H9 (cell line): Measurements from ENCODE around the gene WWC2. TPM values are rescaled to one million over a fixed set of nuclear protein-coding genes. Genes with fewer than 3 reads are reported as not detected.

Experiments
- DNase-seq: peaks from one replicate; pipeline ENCODE4 v3.0.0-alpha.2; 2017
- H2AFZ ChIP-seq: one replicate; pipeline ENCODE4 v1.6.1; 2013; ENCODE audit warnings: mild to moderate bottlenecking, low read length, control low read depth, moderate library complexity
- H2AK5ac ChIP-seq: 2 replicates; pipeline ENCODE4 v1.6.1; 2013; ENCODE audit warnings: low read length, control low read depth, mixed read lengths; ENCODE audit not compliant: insufficient read length
- H2BK120ac ChIP-seq: one replicate; pipeline ENCODE4 v1.6.1; 2013; ENCODE audit warnings: low read depth, mild to moderate bottlenecking, low read length, control low read depth, inconsistent platforms; ENCODE audit not compliant: poor library complexity, severe bottlenecking
- H2BK12ac ChIP-seq: 2 replicates; pipeline ENCODE4 v1.6.1; 2013; ENCODE audit warnings: low read length, control low read depth, mixed read lengths, low read depth; ENCODE audit not compliant: insufficient read length
- H2BK15ac ChIP-seq: 2 replicates; pipeline ENCODE4 v1.6.1; 2013; ENCODE audit warnings: low read depth, low read length, control low read depth
- H2BK20ac ChIP-seq: one replicate; pipeline ENCODE4 v1.6.1; 2013; ENCODE audit warnings: low read depth, mild to moderate bottlenecking, low read length, control low read depth, inconsistent platforms; ENCODE audit not compliant: poor library complexity, severe bottlenecking
- H2BK5ac ChIP-seq: 2 replicates; pipeline ENCODE4 v1.6.1; 2013; ENCODE audit warnings: low read length, control low read depth, mixed read lengths; ENCODE audit not compliant: insufficient read length
- H3K14ac ChIP-seq: 2 replicates; pipeline ENCODE4 v1.6.1; 2013; ENCODE audit warnings: low read length, control low read depth; ENCODE audit not compliant: insufficient read depth
- H3K18ac ChIP-seq: 2 replicates; pipeline ENCODE4 v1.6.1; 2013; ENCODE audit warnings: low read depth, mild to moderate bottlenecking, mixed read lengths, low read length, control low read depth; ENCODE audit not compliant: insufficient read length
- H3K23ac ChIP-seq: 2 replicates; pipeline ENCODE4 v1.6.1; 2013; ENCODE audit warnings: low read length, control low read depth, mixed read lengths, low read depth; ENCODE audit not compliant: insufficient read length
- H3K23me2 ChIP-seq: 2 replicates; pipeline ENCODE4 v1.6.1; 2013; ENCODE audit warnings: low read depth, mild to moderate bottlenecking, mixed read lengths, low read length, control low read depth; ENCODE audit not compliant: insufficient read length, poor library complexity, severe bottlenecking
- H3K27ac ChIP-seq: 2 replicates; pipeline ENCODE4 v1.5.1; 2013; ENCODE audit warnings: low read length, control low read depth, mixed read lengths, low read depth; ENCODE audit not compliant: insufficient read length
- H3K27me3 ChIP-seq: 2 replicates; pipeline ENCODE4 v1.6.1; 2013; ENCODE audit warnings: low read length, control low read depth, inconsistent platforms; ENCODE audit not compliant: insufficient read depth
- H3K4ac ChIP-seq: 2 replicates; pipeline ENCODE4 v1.6.1; 2013; ENCODE audit warnings: low read depth, mild to moderate bottlenecking, control low read depth, inconsistent platforms, low read length, moderate library complexity
- H3K4me1 ChIP-seq: 2 replicates; pipeline ENCODE4 v1.6.1; 2013; ENCODE audit warnings: low read length, control low read depth, inconsistent platforms; ENCODE audit not compliant: insufficient read depth
- H3K4me2 ChIP-seq: 2 replicates; pipeline ENCODE4 v1.6.1; 2013; ENCODE audit warnings: low read length, control low read depth, mixed read lengths; ENCODE audit not compliant: insufficient read length, insufficient read depth
- H3K56ac ChIP-seq: 2 replicates; pipeline ENCODE4 v1.6.1; 2013; ENCODE audit warnings: low read depth, mild to moderate bottlenecking, mixed read lengths, low read length, control low read depth; ENCODE audit not compliant: insufficient read length
- H3K79me1 ChIP-seq: 2 replicates; pipeline ENCODE4 v1.6.1; 2013; ENCODE audit warnings: low read depth, mild to moderate bottlenecking, moderate library complexity, low read length, control low read depth, inconsistent platforms; ENCODE audit not compliant: insufficient read depth, poor library complexity, severe bottlenecking
- H3K79me2 ChIP-seq: 2 replicates; pipeline ENCODE4 v1.6.1; 2013; ENCODE audit warnings: low read length, control low read depth, inconsistent platforms; ENCODE audit not compliant: insufficient read depth
- H3K9ac ChIP-seq: 2 replicates; pipeline ENCODE4 v1.6.1; 2013; ENCODE audit warnings: low read length, control low read depth, mixed read lengths; ENCODE audit not compliant: insufficient read length; ENCODE audit errors: extremely low read depth
- H3K9me3 ChIP-seq: one replicate; pipeline ENCODE4 v1.6.1; 2013; ENCODE audit warnings: low read depth, low read length, inconsistent platforms; ENCODE audit not compliant: control insufficient read depth
- H3T11ph ChIP-seq: one replicate; pipeline ENCODE4 v1.6.1; 2013; ENCODE audit warnings: mild to moderate bottlenecking, low read length, control low read depth, inconsistent platforms
- H4K20me1 ChIP-seq: one replicate; pipeline ENCODE4 v1.6.1; 2013; ENCODE audit not compliant: control insufficient read depth, insufficient read length, insufficient read depth
- H4K5ac ChIP-seq: 2 replicates; pipeline ENCODE4 v1.6.1; 2013; ENCODE audit warnings: low read depth, mild to moderate bottlenecking, mixed read lengths, low read length, control low read depth; ENCODE audit not compliant: insufficient read length
- H4K8ac ChIP-seq: replicated peaks from 2 replicates; pipeline ENCODE4 v1.6.1; 2013; ENCODE audit warnings: low read length, control low read depth, mixed read lengths, low read depth; ENCODE audit not compliant: insufficient read length
- H4K91ac ChIP-seq: 2 replicates; pipeline ENCODE4 v1.6.1; 2013; ENCODE audit warnings: low read depth, mild to moderate bottlenecking, moderate library complexity, mixed read lengths, low read length, control low read depth; ENCODE audit not compliant: insufficient read length
- H3K27ac Mint-ChIP-seq, 3 experiments: 2 replicates in 2 of 3; 3 replicates in 1 of 3; pipeline ENCODE4 v1.8.0; 2020 to 2021; ENCODE audit warnings: mixed read lengths in 3 of 3, mild to moderate bottlenecking in 1 of 3, moderate library complexity in 1 of 3
- H3K27me3 Mint-ChIP-seq: 2 replicates; pipeline ENCODE4 v1.8.0; 2021; ENCODE audit warnings: low read depth, mild to moderate bottlenecking, moderate library complexity, mixed read lengths
- H3K36me3 Mint-ChIP-seq, 3 experiments: 2 replicates in 2 of 3; 3 replicates in 1 of 3; pipeline ENCODE4 v1.8.0; 2020 to 2021; ENCODE audit warnings: low read depth in 3 of 3, mixed read lengths in 3 of 3; ENCODE audit not compliant: insufficient read depth in 1 of 3
- H3K4me1 Mint-ChIP-seq, 2 experiments: 2 replicates each; pipeline ENCODE4 v1.8.0; 2020; ENCODE audit warnings: mixed read lengths in 2 of 2
- H3K4me3 Mint-ChIP-seq, 2 experiments: 2 replicates in 1 of 2; 3 replicates in 1 of 2; pipeline ENCODE4 v1.8.0; 2020 to 2021; ENCODE audit warnings: mild to moderate bottlenecking in 2 of 2, mixed read lengths in 2 of 2, moderate library complexity in 1 of 2
- H3K9me3 Mint-ChIP-seq, 2 experiments: 2 replicates in 1 of 2; 3 replicates in 1 of 2; pipeline ENCODE4 v1.8.0; 2020; ENCODE audit warnings: mild to moderate bottlenecking in 2 of 2, mixed read lengths in 2 of 2, moderate library complexity in 1 of 2
- CTCF ChIP-seq: fragments of 200-600 bp; sonication (generic); conservative IDR thresholded peaks from 3 replicates; pipeline ENCODE4 v1.8.0; 2021; ENCODE audit warnings: antibody characterized with exemption, mild to moderate bottlenecking
- WGBS: extraction: QIAGEN DNeasy Blood & Tissue Kit; methylation state at CpG from one replicate; pipeline ENCODE4 v1.1.7; 2013; ENCODE audit warnings: missing lambda C conversion rate, low lambda C conversion rate, mixed read lengths; ENCODE audit not compliant: insufficient read length; ENCODE audit errors: extremely low coverage; 5-methylcytosine and 5-hydroxymethylcytosine counted together
- total RNA-seq: library from RNA; stranded (reverse); gene quantifications from 2 replicates; pipeline ENCODE4 v1.2.1, GENCODE V29; 2021

The WWC2 gene
- total RNA-seq, 1 experiment from 2014 or later, result 106 TPM

- Mint-ChIP-seq H3K4me3 (no peak overlapping the region), H3K9me3 (peaks cover 12 to 24% of the 10 kb centered on the region in 2 experiments), H3K27ac (no peak overlapping the region), H3K36me3 (peaks cover 50 to 67% (median 65%) of the 10 kb centered on the region in 3 experiments), H3K4me1 (no peaks in the 10 kb centered on the region), H3K27me3 (no peaks in the 10 kb centered on the region)
- Histone ChIP-seq H4K91ac (no peak overlapping the region), H3K9ac (no peak overlapping the region), H2BK12ac (no peak overlapping the region), H3K4me2 (no peak overlapping the region), H3K27ac (no peak overlapping the region), H4K20me1 (no peaks in the 10 kb centered on the region), H3K4ac (no peak overlapping the region), H3K27me3 (no peaks in the 10 kb centered on the region), H2AFZ (no peak overlapping the region), H3K18ac (no peak overlapping the region), H3K9me3 (no peaks in the 10 kb centered on the region), H3T11ph (no peak overlapping the region), H3K56ac (no peak overlapping the region), H3K79me1 (no peaks in the 10 kb centered on the region), H3K14ac (no peak overlapping the region), H2BK5ac (no peak overlapping the region), H3K4me1 (no peaks in the 10 kb centered on the region), H2AK5ac (no peak overlapping the region), H2BK15ac (no peak overlapping the region), H2BK20ac (no peak overlapping the region), H4K5ac (no peak overlapping the region), H3K23ac (no peak overlapping the region), H2BK120ac (no peak overlapping the region), H4K8ac (no peak overlapping the region), H3K23me2 (no peaks in the 10 kb centered on the region), H3K79me2 (no peaks in the 10 kb centered on the region)
- no peak for TF ChIP-seq CTCF
- no peak for DNase-seq
- WGBS, result no CpG with 5 or more reads among the region's 1 CpG
These were observed 177.0 kb downstream of the WWC2 start for GRCh38 chr4:183276106-183276505.
